Activated naive CD4-positive, alpha-beta T cell treated with anti-CD3 and anti-CD28 coated beads, Interleukin-2, amount 10 ng/mL, durations not matched to agents 7 days and 5 days (primary cell): Measurements from ENCODE around the gene C1QC.
A peak's percentile ranks its signal among the peaks of the same experiment; 100 is the strongest.

Source experiments
- CTCF ChIA-PET: fragments of 350-600 bp; sonication (Branson Sonifier 250); formaldehyde crosslinking; loops from one replicate; lab custom pipeline; 2021; ENCODE audit warnings: antibody characterized with exemption; lab: Charles Lee
- DNase-seq: peaks from one replicate; pipeline ENCODE4 v3.0.0-alpha.2; 2020
- H3K27ac Mint-ChIP-seq: one replicate; pipeline ENCODE4 v1.8.0; 2021; ENCODE audit warnings: mild to moderate bottlenecking, moderate library complexity, mixed read lengths
- H3K27me3 Mint-ChIP-seq: one replicate; pipeline ENCODE4 v1.8.0; 2021; ENCODE audit warnings: mild to moderate bottlenecking, mixed read lengths
- H3K36me3 Mint-ChIP-seq: one replicate; pipeline ENCODE4 v1.8.0; 2021; ENCODE audit warnings: mixed read lengths
- H3K4me1 Mint-ChIP-seq: one replicate; pipeline ENCODE4 v1.8.0; 2021; ENCODE audit warnings: mixed read lengths
- H3K4me3 Mint-ChIP-seq: one replicate; pipeline ENCODE4 v1.8.0; 2021; ENCODE audit warnings: mild to moderate bottlenecking, moderate library complexity, mixed read lengths
- H3K9me3 Mint-ChIP-seq: one replicate; pipeline ENCODE4 v1.8.0; 2021; ENCODE audit warnings: mixed read lengths

The C1QC gene

DNA sequence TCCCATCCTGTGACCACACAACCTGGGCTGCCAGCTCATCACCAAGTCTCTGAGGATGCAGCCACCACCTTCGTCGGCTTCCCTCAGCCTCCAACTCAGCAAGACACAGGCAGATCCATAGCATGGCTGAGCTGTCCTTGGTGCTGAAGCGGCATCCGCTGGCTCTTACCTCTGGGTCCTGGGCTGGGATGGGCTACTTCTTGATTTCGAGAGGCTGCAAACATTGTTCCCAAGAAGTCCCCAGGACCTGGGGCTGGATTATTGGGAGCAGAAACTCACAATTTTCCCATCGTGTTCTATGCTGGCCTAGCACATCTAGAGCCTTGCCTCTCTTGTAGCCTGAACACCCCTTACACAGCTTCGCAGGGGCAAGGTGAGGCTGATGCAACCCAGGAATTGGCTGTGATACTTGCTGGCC, 31.9 kb upstream of the C1QC start:
- Mint-ChIP-seq H3K27me3 (peaks cover 31% of the 10 kb centered on the region), H3K9me3 (no peaks in the 10 kb centered on the region), H3K4me3 (no peak overlapping the region), H3K36me3 (no peaks in the 10 kb centered on the region), H3K27ac (no peak overlapping the region), H3K4me1 (no peaks in the 10 kb centered on the region)
- DNase-seq: peak; percentile 70
- CTCF ChIA-PET: no interaction called here

DNA sequence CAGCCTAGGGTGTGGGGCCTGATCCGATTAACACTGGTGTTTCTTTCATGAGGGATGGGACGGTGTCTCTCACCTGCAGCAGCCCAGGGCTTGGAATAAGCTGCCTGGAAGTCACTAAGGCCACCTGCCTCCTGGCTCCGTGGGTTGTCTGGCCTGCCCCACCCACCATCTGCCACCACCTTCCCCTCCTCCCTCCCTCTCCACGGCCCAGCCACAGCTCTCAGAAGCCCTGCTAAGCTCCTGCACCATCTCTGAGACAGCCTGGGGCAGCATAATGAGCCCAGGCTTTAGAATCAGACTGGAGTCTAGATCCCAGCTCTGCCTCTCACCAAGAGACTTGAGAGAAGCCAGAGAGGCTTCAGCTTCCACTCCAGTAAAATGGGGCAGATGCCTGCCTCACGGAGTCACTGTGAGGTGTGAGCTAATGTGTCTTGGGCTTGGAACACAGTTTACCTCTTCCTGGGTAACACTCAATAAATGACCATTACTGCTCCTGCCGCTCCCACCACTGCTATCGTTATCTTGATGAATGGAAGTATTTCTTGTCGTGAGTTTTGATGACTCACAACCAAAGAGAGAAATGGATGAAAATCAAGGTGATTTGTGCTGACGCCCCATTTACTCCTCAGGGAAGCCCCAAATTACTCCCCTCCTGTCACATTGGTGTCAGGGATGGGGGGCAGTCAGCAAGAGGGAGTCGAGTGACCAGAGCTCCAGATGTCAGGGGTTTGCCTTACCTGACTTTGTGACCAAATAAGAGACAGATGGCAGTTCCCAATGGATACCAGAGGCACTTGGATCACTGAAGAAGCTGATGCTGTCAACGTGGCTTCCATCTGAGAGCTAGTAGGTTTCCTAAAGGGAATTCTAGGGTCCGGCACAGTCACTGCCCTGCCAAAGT, 30.5 kb upstream of the C1QC start:
- Mint-ChIP-seq H3K27me3 (peaks cover 34% of the 10 kb centered on the region), H3K4me1 (no peaks in the 10 kb centered on the region), H3K27ac (no peak overlapping the region), H3K4me3 (no peak overlapping the region), H3K36me3 (no peaks in the 10 kb centered on the region), H3K9me3 (no peaks in the 10 kb centered on the region)
- CTCF ChIA-PET: interaction anchor here (0.7 kb wide), 1 partner anchor 29 kb away, joined by 3 read pairs; no protein-coding TSS in a partner anchor
- no peak for DNase-seq

DNA sequence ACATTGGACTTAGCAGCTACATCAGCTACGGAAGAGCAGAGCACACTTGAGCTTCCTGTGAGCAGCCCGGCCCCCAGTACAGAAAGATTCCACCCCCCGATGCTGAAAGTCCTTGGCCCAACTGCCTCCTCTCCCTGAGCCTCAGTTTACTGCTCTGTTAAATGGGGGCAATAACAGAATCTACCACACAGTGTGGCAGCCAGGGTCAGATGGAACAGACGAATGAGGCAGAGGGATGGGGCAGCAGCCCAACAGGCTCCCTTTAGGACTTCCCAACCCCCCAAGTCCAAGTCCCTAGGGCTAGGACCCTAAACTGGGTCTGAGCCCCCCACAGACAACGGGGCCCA, 29.9 kb upstream of the C1QC start:
- no peaks in the 10 kb centered on the region for H3K4me1 Mint-ChIP-seq
- no peak overlapping the region for H3K27ac Mint-ChIP-seq
- CTCF ChIA-PET: interaction anchor here (0.7 kb wide), 1 partner anchor 28 kb away, joined by 3 read pairs; no protein-coding TSS in a partner anchor
- H3K4me3 Mint-ChIP-seq: no peak overlapping the region
- no peaks in the 10 kb centered on the region for H3K9me3 Mint-ChIP-seq
- DNase-seq: no peak
- H3K27me3 Mint-ChIP-seq: peaks cover 30% of the 10 kb centered on the region
- H3K36me3 Mint-ChIP-seq: no peaks in the 10 kb centered on the region

DNA sequence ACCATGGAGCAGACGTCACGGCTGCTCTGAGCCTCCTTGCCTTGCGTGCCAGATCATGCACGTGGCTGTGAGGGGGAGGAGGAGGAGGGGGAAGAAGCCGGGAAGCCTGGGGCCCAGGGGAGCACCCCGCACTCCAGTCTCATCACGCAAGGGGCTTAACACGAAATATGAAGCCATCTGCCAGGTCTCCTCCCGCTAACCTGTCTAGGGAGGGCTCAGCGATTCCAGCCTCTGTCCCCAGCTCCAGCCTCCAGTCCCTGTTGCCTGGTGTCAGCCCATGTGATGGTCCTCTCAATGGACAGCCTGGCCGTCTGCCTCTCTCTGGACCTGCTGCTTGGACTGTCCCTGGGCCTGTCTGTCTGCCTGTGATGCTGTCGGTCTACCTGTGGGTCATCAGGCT, 29.5 kb upstream of the C1QC start:
- Mint-ChIP-seq H3K27me3 (peaks cover 29% of the 10 kb centered on the region), H3K27ac (no peak overlapping the region), H3K9me3 (no peaks in the 10 kb centered on the region), H3K36me3 (no peaks in the 10 kb centered on the region), H3K4me3 (no peak overlapping the region), H3K4me1 (no peaks in the 10 kb centered on the region)
- CTCF ChIA-PET: no interaction called here
- DNase-seq: no peak

DNA sequence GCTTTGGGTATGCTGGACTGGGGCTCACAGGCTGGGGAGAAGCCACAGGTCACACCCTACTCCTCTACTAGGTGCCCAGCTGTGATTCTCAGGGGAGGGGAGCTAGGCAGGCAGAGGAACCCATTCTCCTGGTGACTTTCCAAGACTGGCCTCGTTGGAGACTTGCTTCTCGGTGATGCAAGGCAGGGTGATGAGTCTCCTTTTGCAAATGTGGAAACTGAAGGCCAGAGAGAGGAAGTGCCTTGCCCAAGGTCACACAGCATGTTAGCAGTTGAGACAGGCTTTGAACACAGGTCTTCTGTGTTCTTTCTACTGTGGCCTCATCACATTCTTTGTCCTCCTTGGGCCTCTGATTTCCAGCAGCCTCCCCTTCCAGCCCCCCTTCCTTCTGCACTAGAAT, 27.5 kb upstream of the C1QC start:
- no peaks in the 10 kb centered on the region for H3K36me3 Mint-ChIP-seq
- DNase-seq: no peak
- CTCF ChIA-PET: no interaction called here
- H3K4me1 Mint-ChIP-seq: no peaks in the 10 kb centered on the region
- peaks cover 27% of the 10 kb centered on the region for H3K27me3 Mint-ChIP-seq
- H3K27ac Mint-ChIP-seq: no peak overlapping the region
- no peak overlapping the region for H3K4me3 Mint-ChIP-seq
- no peaks in the 10 kb centered on the region for H3K9me3 Mint-ChIP-seq

DNA sequence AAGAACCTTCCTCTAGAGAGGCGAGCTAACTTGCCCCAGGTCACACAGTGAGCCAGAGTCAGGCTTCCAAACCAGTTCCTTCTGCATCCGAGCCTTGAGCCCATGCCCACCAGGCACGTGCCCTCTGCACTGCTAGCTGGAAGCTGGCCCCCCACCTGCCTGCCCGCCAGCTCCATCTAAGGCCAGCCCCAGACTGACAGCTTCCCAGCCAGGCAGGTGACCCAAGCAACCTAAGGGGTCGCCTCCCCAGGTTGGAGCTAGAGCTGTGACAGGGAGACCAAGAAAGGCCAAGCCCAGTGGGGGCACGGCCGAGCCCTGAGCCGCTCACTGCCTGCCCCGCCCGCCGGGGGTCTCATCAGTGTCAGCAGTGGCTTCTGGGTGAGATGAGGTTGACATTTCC, 26.9 kb upstream of the C1QC start:
- no peak overlapping the region for H3K4me3 Mint-ChIP-seq
- CTCF ChIA-PET: interaction anchor here (0.9 kb wide), 1 partner anchor 25 kb away, joined by 4 read pairs; no protein-coding TSS in a partner anchor
- H3K4me1 Mint-ChIP-seq: no peaks in the 10 kb centered on the region
- H3K27me3 Mint-ChIP-seq: peaks cover 25% of the 10 kb centered on the region
- DNase-seq: no peak
- H3K36me3 Mint-ChIP-seq: no peaks in the 10 kb centered on the region
- no peak overlapping the region for H3K27ac Mint-ChIP-seq
- H3K9me3 Mint-ChIP-seq: no peaks in the 10 kb centered on the region

DNA sequence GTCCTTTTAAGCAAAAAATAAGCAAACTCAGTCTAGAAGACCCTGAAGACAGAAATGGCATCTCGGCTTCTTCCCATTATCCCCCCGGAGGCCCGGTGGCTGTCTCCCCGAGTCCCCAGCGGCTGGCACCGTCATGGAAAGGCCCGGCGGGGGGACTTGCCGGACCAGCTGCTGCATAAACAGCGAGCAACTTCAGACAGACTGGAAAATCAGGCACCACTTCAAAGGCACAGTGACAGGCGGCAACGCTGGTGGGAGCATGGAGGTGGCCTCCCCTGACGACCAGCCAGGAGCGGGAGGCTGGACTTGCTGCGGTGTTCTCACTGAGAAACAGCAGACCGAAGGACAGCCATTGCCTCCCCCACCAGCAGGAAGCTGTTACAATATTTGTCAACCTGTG, 25.4 kb upstream of the C1QC start:
- CTCF ChIA-PET: no interaction called here
- no peaks in the 10 kb centered on the region for H3K36me3 Mint-ChIP-seq

DNA sequence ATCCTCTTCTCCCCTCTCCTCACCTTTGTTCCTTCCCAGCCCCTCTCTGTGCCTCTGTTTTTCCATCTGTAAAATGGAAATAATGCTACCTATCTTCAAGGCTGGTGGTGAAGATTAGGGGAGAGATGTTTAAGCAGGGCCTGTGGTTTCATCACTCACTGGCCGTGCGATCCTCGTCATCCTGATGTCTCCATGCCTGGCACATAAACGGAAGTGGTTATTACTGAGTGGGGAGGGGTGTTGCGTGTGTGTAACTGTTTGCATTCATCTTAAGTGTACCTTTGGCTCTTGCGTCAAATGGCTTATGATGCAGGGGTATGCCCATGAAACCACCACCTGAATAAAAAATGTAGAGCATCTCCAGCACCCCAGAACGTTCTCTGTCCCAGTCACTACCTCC, 24.2 kb upstream of the C1QC start:
- CTCF ChIA-PET: no interaction called here
- H3K9me3 Mint-ChIP-seq: no peaks in the 10 kb centered on the region
- H3K4me3 Mint-ChIP-seq: no peak overlapping the region
- DNase-seq: no peak
- H3K36me3 Mint-ChIP-seq: no peaks in the 10 kb centered on the region
- H3K4me1 Mint-ChIP-seq: no peaks in the 10 kb centered on the region
- no peak overlapping the region for H3K27ac Mint-ChIP-seq
- H3K27me3 Mint-ChIP-seq: peaks cover 28% of the 10 kb centered on the region

More for the DNA sequence above, 25.4 kb upstream of the C1QC start:
- no peak for DNase-seq
- no peak overlapping the region for H3K27ac Mint-ChIP-seq
- no peaks in the 10 kb centered on the region for H3K9me3 Mint-ChIP-seq
- peaks cover 28% of the 10 kb centered on the region for H3K27me3 Mint-ChIP-seq
- H3K4me3 Mint-ChIP-seq: no peak overlapping the region
- no peaks in the 10 kb centered on the region for H3K4me1 Mint-ChIP-seq

DNA sequence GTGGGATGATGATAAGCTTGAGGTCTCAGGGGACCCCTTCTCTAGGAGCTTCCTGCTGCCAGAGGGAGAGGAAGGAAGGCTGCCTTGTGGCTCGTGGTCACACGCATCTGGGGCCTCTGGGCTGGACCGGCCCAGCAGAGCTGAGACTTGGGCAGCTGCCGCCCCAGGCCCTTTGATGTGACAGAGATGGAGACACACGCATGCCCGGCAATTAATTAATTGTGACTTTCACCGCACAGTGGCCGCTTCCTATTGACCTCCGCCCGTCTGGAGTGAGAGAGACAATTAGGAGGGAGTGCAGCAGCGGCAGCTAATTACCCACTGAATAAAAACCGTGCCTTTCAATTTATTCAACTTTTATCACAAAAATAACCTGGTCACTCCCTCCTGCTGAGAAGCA, 23.6 kb upstream of the C1QC start:
- no peak overlapping the region for H3K4me3 Mint-ChIP-seq

DNA sequence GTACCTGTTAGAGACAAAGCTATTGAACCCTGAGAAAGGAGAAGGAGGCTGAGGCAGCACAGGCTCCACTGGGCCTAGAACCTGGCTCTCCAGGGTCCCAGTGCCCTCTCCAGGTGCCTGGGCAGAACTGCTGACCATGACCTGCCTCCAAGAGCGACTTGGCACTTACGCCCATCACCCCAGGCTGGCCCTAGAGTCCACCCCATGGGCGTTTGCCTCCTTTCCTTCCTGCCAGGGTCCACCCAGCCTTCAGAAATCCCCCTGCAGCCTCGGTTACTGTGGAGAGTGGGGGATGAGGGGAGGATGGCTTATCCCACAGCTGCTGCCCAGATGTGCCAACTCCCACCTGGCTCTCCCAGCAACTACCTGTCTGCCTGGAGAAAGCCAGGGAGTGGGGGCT, 21.7 kb upstream of the C1QC start:
- Mint-ChIP-seq H3K36me3 (no peaks in the 10 kb centered on the region), H3K9me3 (no peaks in the 10 kb centered on the region), H3K4me1 (no peaks in the 10 kb centered on the region), H3K27me3 (peaks cover 38% of the 10 kb centered on the region), H3K27ac (no peak overlapping the region), H3K4me3 (no peak overlapping the region)
- no peak for DNase-seq
- CTCF ChIA-PET: no interaction called here

More for the DNA sequence above, 23.6 kb upstream of the C1QC start:
- DNase-seq: no peak
- no peaks in the 10 kb centered on the region for H3K9me3 Mint-ChIP-seq
- H3K27ac Mint-ChIP-seq: no peak overlapping the region
- H3K27me3 Mint-ChIP-seq: peaks cover 28% of the 10 kb centered on the region
- CTCF ChIA-PET: no interaction called here
- H3K36me3 Mint-ChIP-seq: no peaks in the 10 kb centered on the region
- no peaks in the 10 kb centered on the region for H3K4me1 Mint-ChIP-seq

DNA sequence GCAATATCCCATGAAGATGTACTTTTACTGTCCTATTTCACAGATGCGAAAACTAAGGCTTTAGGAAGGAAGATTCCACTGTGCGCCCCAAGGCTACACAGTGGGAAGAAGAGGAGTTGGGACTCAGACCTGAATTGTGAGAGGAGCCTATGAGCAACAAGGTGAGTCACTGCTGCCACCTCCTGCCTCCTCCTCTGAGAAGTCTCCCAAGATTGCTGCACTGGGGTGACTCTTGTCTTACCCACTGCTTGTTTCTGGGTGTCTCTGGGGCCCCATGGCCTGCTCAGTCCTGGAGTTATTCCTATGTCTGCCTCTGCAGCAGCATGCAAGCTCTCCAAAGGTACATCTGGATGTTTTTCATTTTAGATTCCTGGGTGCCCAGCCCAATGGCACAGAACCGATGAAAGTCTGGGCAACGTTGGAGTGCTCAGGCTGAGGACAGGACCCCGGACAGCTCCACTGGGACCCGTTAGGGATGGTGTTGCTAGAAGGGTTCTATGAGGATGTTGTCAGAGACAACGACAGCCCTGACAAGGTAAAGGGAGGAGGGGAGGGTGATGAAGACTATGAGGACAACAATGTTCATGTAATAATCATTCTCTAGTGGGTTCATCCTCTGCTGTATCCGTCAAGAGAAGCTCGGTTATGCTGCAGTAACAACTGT, 18.0 kb upstream of the C1QC start:
- Mint-ChIP-seq H3K4me3 (no peak overlapping the region), H3K36me3 (no peaks in the 10 kb centered on the region), H3K9me3 (no peaks in the 10 kb centered on the region), H3K27me3 (peaks cover 41% of the 10 kb centered on the region), H3K4me1 (no peaks in the 10 kb centered on the region), H3K27ac (no peak overlapping the region)
- DNase-seq: no peak
- CTCF ChIA-PET: no interaction called here

DNA sequence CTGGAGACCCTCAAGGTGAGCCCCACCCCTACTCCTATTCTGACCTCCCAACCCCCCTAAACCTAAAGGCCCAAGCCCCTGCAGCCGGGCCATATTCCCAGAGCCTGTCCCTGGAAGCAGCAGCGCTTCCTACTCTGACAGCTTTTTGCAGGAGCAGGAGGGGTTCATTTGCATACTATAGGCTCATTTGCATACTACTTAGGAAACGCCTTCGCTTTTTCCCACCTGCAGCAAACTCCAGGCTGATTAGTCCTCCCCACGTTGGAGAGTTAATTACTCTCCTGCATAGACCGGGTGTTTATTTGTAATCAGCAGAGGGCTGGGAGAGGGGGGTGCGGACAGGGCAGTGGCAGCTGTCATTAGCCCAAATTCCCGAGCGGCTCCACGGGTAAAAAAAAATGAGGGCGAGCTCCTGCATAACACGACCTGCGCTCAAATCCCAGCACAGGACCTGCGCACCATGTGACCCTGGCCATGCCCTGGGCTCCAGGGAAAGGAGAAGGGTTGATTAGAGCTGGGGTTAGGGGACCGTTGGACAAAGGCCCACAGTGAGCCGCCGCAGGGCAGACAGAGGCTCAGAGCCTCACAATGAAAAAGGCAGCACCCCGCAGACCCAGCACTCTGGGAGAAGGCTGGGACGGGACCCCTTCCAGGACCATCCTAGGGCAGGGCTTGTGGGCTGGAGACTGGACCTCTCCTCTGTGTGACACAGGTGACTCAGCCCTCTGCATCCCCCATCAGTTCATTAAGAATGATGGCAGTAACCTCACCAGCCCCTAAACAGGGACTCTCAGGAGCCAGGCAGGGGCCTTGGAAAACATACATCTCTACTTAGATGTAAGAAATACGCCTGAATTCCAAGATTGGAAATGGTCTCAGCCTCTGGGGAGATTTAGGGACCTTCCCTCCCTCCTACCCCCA, 16.9 kb upstream of the C1QC start:
- H3K9me3 Mint-ChIP-seq: no peaks in the 10 kb centered on the region
- no peaks in the 10 kb centered on the region for H3K36me3 Mint-ChIP-seq
- CTCF ChIA-PET: interaction anchor here (0.6 kb wide), 1 partner anchor 1115 kb away, joined by 3 read pairs; no protein-coding TSS in a partner anchor
- peaks cover 45% of the 10 kb centered on the region for H3K27me3 Mint-ChIP-seq
- no peaks in the 10 kb centered on the region for H3K4me1 Mint-ChIP-seq
- H3K27ac Mint-ChIP-seq: no peak overlapping the region
- DNase-seq: no peak
- H3K4me3 Mint-ChIP-seq: no peak overlapping the region

DNA sequence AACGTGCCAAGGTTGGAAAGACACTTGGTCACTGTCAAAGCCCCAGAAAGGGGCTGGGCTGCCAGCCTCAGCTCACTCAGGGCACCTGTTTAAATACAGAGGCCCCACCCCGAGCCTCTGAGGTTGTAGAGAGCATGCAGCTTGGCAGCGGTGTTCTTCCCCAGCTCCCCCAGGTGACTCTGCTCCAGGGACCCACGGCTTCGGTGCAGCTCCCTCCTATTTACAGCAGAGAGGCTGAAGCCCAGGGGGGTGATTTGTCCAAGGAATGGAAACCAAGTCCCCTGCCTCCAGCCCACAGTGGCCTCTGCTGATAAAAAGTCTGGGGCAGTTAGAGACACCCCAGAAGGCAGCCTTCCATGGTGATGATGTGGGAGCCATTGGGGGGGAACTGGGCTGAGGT, 16.1 kb upstream of the C1QC start:
- H3K4me3 Mint-ChIP-seq: no peak overlapping the region
- peaks cover 42% of the 10 kb centered on the region for H3K27me3 Mint-ChIP-seq
- CTCF ChIA-PET: no interaction called here
- no peaks in the 10 kb centered on the region for H3K36me3 Mint-ChIP-seq
- no peak overlapping the region for H3K27ac Mint-ChIP-seq
- no peak for DNase-seq
- no peaks in the 10 kb centered on the region for H3K9me3 Mint-ChIP-seq
- no peaks in the 10 kb centered on the region for H3K4me1 Mint-ChIP-seq
